ENCODE results near the gene GPC6.

GPC6 gene

GRCh38 chr13:94162289-94162688 is 935.7 kb downstream of the GPC6 start:
- TF ChIP-seq, protein P1, sequence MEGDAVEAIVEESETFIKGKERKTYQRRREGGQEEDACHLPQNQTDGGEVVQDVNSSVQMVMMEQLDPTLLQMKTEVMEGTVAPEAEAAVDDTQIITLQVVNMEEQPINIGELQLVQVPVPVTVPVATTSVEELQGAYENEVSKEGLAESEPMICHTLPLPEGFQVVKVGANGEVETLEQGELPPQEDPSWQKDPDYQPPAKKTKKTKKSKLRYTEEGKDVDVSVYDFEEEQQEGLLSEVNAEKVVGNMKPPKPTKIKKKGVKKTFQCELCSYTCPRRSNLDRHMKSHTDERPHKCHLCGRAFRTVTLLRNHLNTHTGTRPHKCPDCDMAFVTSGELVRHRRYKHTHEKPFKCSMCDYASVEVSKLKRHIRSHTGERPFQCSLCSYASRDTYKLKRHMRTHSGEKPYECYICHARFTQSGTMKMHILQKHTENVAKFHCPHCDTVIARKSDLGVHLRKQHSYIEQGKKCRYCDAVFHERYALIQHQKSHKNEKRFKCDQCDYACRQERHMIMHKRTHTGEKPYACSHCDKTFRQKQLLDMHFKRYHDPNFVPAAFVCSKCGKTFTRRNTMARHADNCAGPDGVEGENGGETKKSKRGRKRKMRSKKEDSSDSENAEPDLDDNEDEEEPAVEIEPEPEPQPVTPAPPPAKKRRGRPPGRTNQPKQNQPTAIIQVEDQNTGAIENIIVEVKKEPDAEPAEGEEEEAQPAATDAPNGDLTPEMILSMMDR (IDR thresholded peaks at IDR 0.05; ENCODE audit: low read depth, low read length): no peak
- no peak for DNase-seq (ENCODE audit: extremely low read depth, low read depth)

GRCh38 chr13:94163535-94163934 is 936.9 kb downstream of the GPC6 start:
- TF ChIP-seq, protein P1 (IDR thresholded peaks at IDR 0.05; ENCODE audit: low read depth, low read length): no peak
- DNase-seq (ENCODE audit: extremely low read depth, low read depth): no peak

DNA sequence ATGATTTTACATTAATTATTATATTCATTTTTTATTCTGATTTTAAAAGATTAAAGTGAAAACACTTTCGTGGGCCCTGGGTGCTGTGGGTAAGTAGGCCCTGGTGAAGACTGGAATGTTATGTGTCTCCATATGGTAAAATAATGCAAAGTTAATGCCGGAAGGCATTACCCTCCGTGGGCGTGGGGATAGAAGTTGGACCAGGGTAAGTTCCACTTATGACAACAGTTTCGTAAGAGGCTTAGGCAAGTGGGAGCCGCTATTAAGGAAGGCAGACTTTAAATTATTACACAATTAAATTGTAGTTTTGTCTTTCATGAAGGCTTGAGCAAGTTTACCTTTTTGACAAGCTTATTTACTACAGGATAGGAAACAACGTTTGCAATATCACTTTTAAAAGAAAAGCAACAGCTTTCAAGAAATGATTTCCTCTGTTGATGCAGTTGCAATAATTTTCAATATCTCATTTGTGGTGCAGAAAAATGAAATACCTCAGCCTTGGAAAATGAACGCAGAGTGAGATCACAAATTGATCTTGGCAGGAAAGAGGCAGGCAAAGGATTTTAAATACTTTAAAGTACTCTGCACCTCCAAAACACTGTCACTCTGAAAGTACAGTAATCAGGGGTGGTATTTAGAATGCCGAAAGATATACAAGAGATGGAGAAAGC is 942.3 kb downstream of the GPC6 start:
- DNase-seq (ENCODE audit: extremely low read depth, low read depth): no peak
- TF ChIP-seq, protein P1 (IDR thresholded peaks at IDR 0.05; ENCODE audit: low read depth, low read length): no peak

DNA sequence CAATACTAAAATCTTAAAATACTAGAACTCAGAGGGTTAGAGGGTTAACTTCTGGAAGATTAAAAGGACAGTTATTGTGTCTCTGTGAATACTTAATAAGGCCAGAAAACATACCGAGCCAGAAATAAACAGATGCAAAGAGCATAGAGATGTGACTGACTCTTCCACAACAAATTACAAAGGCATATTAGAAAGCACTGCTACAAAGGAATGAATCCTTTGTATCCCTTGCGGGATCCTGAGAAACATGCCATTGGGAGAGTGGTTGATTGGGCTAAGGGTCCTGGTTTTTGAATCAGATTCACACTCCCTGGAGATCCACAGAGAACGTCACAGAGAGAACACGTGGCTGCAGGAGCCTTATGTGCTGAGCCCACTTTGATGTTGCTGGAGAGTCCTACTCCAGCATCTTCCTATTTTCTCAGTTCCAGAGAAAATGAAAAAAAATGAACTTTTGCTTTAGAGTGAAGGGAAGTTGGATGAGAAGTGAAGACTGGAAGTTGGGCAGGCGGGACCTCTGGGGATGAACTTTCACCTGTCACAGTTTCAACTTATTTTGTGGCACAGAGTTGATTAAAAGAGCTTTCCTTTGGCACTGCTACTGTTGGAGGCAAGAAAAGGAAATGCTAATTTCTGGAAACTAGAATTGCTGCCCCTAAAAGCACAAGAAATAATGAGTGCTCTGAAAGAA is 943.0 kb downstream of the GPC6 start:
- TF ChIP-seq, protein P1 (IDR thresholded peaks at IDR 0.05; ENCODE audit: low read depth, low read length): no peak
- no peak for DNase-seq (ENCODE audit: extremely low read depth, low read depth)

DNA sequence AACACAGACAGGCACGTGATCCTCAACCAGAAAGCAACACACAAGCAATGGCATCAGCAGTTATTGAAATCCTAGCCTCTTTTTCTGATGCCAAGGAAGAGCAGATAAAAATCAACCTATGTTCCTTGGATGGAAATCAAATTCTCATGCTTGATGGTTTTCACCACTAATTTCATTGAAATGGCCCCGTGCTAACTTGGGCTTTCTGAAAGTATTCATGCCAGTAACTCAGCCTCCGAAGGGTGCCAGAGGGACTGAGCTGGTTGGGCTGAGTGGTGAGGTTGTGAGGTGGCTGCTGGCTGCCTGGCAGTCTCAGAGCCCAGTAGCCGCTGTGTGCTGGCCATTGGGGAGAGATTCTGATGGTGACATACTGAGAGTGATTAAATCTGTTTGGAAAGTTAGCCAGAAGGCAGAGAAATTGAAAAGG is 943.6 kb downstream of the GPC6 start:
- no peak for DNase-seq (ENCODE audit: extremely low read depth, low read depth)

DNA sequence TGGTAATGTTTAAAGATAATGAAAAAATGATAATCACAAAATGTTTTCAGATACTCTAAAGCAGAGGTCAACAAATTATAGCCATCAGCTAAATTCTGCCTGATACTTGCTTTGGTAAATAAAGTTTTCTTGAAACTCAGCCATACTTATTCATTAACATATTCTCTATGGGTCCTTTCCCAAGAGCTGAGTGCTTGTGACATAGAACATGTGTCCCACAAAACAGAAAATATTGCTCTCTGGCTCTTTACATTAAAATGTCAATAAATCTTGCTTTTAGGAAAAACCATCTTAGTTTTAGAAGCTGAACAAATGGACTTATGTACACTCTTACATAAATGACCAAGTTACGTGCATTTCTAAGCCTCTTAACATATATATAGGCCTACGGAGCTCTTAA is 945.8 kb downstream of the GPC6 start:
- DNase-seq (ENCODE audit: extremely low read depth, low read depth): no peak
- TF ChIP-seq, protein P1 (IDR thresholded peaks at IDR 0.05; ENCODE audit: low read depth, low read length): no peak

More for the DNA sequence above, 943.6 kb downstream of the GPC6 start:
- TF ChIP-seq, protein P1 (IDR thresholded peaks at IDR 0.05; ENCODE audit: low read depth, low read length): no peak

- no peak for DNase-seq (ENCODE audit: extremely low read depth, low read depth)
- TF ChIP-seq, protein P1 (IDR thresholded peaks at IDR 0.05; ENCODE audit: low read depth, low read length): no peak
Measured at GRCh38 chr13:94173312-94173854, 946.8 kb downstream of the GPC6 start.

Data from AG09319 (cell line).